Parathyroid adenoma (tissue), 2 donors: ENCODE data around the gene SSR3.

Experiments
- H2AFZ ChIP-seq: fragments of 300-600 bp; sonication (generic); one replicate; pipeline ENCODE4 v1.7.0; 2017; ENCODE audit warnings: antibody characterized with exemption, mild to moderate bottlenecking
- H3K27ac ChIP-seq: fragments of 300-600 bp; sonication (generic); one replicate; pipeline ENCODE4 v1.7.0; 2017
- H3K27me3 ChIP-seq: fragments of 300-600 bp; sonication (generic); one replicate; pipeline ENCODE4 v1.7.0; 2017; ENCODE audit warnings: low read length; ENCODE audit not compliant: control insufficient read depth, insufficient read depth
- H3K36me3 ChIP-seq: fragments of 300-600 bp; sonication (generic); one replicate; pipeline ENCODE4 v1.7.0; 2017; ENCODE audit warnings: low read length; ENCODE audit not compliant: control insufficient read depth, insufficient read depth
- H3K4me1 ChIP-seq: fragments of 300-600 bp; sonication (generic); one replicate; pipeline ENCODE4 v1.7.0; 2017; ENCODE audit warnings: control low read depth
- H3K4me2 ChIP-seq: fragments of 300-600 bp; sonication (generic); one replicate; pipeline ENCODE4 v1.7.0; 2017; ENCODE audit warnings: low read length
- H3K4me3 ChIP-seq: fragments of 300-600 bp; sonication (generic); one replicate; pipeline ENCODE4 v1.7.0; 2017; ENCODE audit warnings: low read depth, low read length
- H3K79me2 ChIP-seq: fragments of 300-600 bp; sonication (generic); one replicate; pipeline ENCODE4 v1.7.0; 2017; ENCODE audit warnings: control low read depth
- H3K9ac ChIP-seq: fragments of 300-600 bp; sonication (generic); one replicate; pipeline ENCODE4 v1.7.0; 2017; ENCODE audit warnings: mild to moderate bottlenecking
- H3K9me3 ChIP-seq: fragments of 300-600 bp; sonication (generic); one replicate; pipeline ENCODE4 v1.7.0; 2017; ENCODE audit warnings: low read length; ENCODE audit not compliant: control insufficient read depth
- TF ChIP-seq, protein P1 (sequence below): fragments of 300-600 bp; sonication (generic); IDR thresholded peaks from one replicate; pipeline ENCODE4 v1.7.0; 2017; ENCODE audit warnings: antibody characterized with exemption, mild to moderate bottlenecking
- donor health status: primary hyperparathyroidism.

Gene SSR3

DNA sequence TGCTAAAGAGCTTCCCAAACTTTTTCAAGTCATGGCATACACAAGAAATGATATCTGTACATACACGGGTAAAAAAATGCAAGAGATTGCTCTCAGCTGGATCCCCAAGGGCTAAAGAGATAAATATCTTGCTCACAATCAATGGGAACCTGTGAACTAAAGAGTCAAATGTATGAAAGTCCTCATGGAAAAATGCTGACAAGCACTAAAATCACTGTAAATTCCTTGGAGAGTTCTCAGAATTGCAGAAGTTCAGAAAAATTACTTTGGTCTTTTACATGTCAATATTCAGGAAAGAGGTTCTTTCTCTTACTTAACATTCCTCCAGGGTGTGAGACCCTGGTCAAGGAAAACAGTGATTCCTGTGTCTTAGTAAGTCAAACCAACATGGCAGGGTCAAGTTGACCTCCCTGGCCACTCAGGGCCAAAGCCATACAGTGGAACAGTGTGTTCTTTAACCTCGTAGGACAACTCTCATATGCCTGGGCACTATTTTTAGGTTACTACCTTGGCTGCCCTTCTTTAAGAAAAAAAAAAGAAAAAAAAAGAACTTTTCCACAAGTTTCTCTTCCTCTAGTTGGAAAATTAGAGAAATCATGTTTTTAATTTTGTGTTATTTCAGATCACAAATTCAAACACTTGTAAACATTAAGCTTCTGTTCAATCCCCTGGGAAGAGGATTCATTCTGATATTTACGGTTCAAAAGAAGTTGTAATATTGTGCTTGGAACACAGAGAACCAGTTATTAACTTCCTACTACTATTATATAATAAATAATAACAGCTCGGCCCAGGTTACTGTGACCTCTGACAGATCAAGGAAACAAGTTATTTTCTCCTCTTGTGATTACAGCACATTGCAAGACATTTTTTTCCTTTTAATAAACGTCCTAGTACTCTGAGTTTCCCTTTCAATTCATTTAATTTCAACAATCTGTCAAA lies 12.5 kb downstream of the SSR3 start:
- no peaks in the 10 kb centered on the region for H3K9me3 ChIP-seq
- peak overlapping the region; percentile 29 for H3K27ac ChIP-seq
- H3K9ac ChIP-seq: no peak overlapping the region
- H3K4me1 ChIP-seq: peaks cover 16% of the 10 kb centered on the region
- TF ChIP-seq, protein P1, sequence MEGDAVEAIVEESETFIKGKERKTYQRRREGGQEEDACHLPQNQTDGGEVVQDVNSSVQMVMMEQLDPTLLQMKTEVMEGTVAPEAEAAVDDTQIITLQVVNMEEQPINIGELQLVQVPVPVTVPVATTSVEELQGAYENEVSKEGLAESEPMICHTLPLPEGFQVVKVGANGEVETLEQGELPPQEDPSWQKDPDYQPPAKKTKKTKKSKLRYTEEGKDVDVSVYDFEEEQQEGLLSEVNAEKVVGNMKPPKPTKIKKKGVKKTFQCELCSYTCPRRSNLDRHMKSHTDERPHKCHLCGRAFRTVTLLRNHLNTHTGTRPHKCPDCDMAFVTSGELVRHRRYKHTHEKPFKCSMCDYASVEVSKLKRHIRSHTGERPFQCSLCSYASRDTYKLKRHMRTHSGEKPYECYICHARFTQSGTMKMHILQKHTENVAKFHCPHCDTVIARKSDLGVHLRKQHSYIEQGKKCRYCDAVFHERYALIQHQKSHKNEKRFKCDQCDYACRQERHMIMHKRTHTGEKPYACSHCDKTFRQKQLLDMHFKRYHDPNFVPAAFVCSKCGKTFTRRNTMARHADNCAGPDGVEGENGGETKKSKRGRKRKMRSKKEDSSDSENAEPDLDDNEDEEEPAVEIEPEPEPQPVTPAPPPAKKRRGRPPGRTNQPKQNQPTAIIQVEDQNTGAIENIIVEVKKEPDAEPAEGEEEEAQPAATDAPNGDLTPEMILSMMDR: no peak
- H3K27me3 ChIP-seq: no peaks in the 10 kb centered on the region
- H3K79me2 ChIP-seq: peaks cover 5% of the 10 kb centered on the region
- no peak overlapping the region for H3K4me3 ChIP-seq
- no peaks in the 10 kb centered on the region for H3K36me3 ChIP-seq
- no peak overlapping the region for H3K4me2 ChIP-seq
- H2AFZ ChIP-seq: no peak overlapping the region

GRCh38 chr3:156539802-156540201 lies 15.1 kb downstream of the SSR3 start:
- Histone ChIP-seq H3K9me3 (no peaks in the 10 kb centered on the region), H3K4me2 (no peak overlapping the region), H3K4me1 (peaks cover 15% of the 10 kb centered on the region), H3K9ac (no peak overlapping the region), H3K36me3 (no peaks in the 10 kb centered on the region), H3K27me3 (no peaks in the 10 kb centered on the region), H3K4me3 (no peak overlapping the region), H2AFZ (no peak overlapping the region), H3K79me2 (peaks cover 2% of the 10 kb centered on the region), H3K27ac (no peak overlapping the region)
- TF ChIP-seq, protein P1: no peak

DNA sequence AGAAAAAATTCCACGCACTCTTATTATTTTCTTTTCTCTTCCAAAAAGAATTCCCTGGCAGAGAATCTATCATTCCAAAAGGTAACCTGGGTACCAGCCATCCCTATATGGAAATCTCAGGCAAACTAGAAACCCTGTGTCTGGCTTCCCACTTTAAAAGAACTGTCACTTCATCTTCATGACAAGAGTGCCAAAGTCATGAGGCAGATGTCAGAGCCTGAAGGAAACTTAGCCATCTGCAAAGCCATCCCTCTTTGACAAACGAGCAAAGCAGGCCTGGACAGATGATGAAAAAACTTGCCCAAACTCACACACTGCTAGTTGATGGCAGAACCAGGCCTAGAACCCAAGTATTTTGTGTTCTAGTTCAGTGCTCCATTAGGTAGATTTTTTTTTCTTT lies 15.9 kb downstream of the SSR3 start:
- H3K79me2 ChIP-seq: peaks cover 2% of the 10 kb centered on the region
- TF ChIP-seq, protein P1: no peak
- no peaks in the 10 kb centered on the region for H3K9me3 ChIP-seq
- no peak overlapping the region for H3K4me2 ChIP-seq
- H3K36me3 ChIP-seq: no peaks in the 10 kb centered on the region
- H3K9ac ChIP-seq: no peak overlapping the region
- H3K4me3 ChIP-seq: no peak overlapping the region
- no peaks in the 10 kb centered on the region for H3K27me3 ChIP-seq
- no peak overlapping the region for H3K27ac ChIP-seq
- peaks cover 15% of the 10 kb centered on the region for H3K4me1 ChIP-seq
- H2AFZ ChIP-seq: no peak overlapping the region

DNA sequence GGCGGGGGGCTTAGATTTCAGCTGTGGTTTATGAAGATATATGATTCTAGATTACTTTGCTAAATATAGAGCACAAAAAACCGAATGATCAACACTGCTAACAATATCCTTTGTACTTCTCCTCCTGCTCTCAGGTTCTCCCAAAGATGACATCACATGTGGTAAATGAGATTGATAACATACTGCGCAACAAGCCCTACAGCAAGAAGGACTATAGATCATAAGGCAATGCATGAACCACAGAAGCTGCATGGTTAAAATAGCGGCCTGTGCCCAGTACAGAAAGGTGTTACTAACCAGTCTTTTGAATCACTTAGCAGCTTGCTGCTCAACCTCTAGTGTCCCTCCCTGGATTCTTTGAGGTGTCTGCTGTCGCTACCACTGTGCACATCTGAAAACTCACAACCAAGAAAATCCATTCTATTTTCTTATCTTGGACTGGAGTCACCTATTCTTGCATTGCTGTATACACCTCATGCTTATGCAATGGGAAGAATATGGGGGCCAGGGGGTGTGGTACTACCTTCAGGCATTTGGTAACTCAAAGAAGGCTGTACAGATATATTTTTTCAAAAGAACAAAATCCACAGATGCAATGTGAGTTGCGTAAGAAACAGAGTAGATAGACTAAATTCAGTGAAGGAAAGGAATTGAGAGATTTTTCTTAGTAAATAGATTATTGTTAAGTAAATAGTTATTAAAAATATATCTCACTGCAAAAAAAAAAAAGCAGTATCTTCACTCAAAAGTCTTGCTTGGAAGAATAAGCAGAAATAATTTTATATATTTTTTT lies 18.2 kb downstream of the SSR3 start:
- Histone ChIP-seq H3K79me2 (peaks cover 2% of the 10 kb centered on the region), H3K4me1 (peaks cover 13% of the 10 kb centered on the region), H3K9me3 (no peaks in the 10 kb centered on the region), H3K4me2 (no peak overlapping the region), H3K4me3 (no peak overlapping the region), H3K9ac (no peak overlapping the region), H3K27ac (no peak overlapping the region), H2AFZ (no peak overlapping the region), H3K36me3 (no peaks in the 10 kb centered on the region), H3K27me3 (no peaks in the 10 kb centered on the region)
- TF ChIP-seq, protein P1: no peak
